ENCODE data around the gene RSU1.

DNA sequence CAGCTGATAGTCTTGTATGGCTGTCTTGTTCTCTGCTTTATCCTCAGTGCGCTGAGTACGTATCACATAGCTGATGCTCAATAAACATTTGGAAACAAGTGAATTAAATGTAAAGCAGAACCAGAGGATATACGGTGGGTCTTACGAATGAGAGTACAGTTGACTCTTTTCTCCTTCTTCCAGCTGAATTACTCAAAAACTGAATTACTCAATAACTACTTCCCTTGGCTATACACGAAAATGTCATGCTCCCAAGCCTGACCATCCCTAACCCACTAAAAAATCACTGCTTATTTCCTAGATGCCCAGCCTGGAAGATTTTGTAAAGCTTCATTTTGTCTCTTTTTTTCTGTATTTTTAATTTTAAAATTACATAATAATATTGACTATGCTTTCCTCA lies 3.2 kb upstream of the RSU1 start:
- no peak for TF ChIP-seq CTCF (IDR thresholded peaks at IDR 0.05 in 2 of 3, conservative IDR thresholded peaks at IDR 0.05 in 1 of 3; ENCODE audit: borderline replicate concordance in 1 of 3, insufficient read depth in 1 of 3, low read depth in 2 of 3, low read length in 2 of 3)
- TF ChIP-seq YY1 (IDR thresholded peaks at IDR 0.05; ENCODE audit: extremely low read depth, insufficient replicate concordance, low read depth, low read length), result no peak
- TF ChIP-seq SRF (IDR thresholded peaks at IDR 0.05; ENCODE audit: low read depth), result no peak
- TF ChIP-seq TCF7L2 (IDR thresholded peaks at IDR 0.05; ENCODE audit: borderline replicate concordance, extremely low read depth, insufficient read depth, insufficient read length), result no peak
